HUES6 (cell line): ENCODE results near the gene IGSF23.
A peak's percentile ranks its signal among the peaks of the same experiment; 100 is the strongest.
"Not testable (repeated sequence)": the region's sequence is repeated elsewhere in the genome, so short reads cannot be mapped to it uniquely, and the experiment has no call there.

Experiments
- H3K27ac ChIP-seq: 2 replicates; pipeline ENCODE4 v1.7.0; 2013; ENCODE audit warnings: low read depth, mild to moderate bottlenecking, low read length, inconsistent platforms
- H3K27me3 ChIP-seq: 2 replicates; pipeline ENCODE4 v1.6.1; 2013; ENCODE audit warnings: low read length; ENCODE audit not compliant: control insufficient read depth, insufficient read depth
- H3K36me3 ChIP-seq: 2 replicates; pipeline ENCODE4 v1.6.1; 2013; ENCODE audit warnings: low read length; ENCODE audit not compliant: control insufficient read depth, insufficient read depth
- H3K4me1 ChIP-seq: 2 replicates; pipeline ENCODE4 v1.6.1; 2013; ENCODE audit warnings: low read length; ENCODE audit not compliant: control insufficient read depth, insufficient read depth
- H3K4me3 ChIP-seq: 2 replicates; pipeline ENCODE4 v1.5.1; 2013; ENCODE audit warnings: low read depth, low read length
- H3K9ac ChIP-seq: one replicate; pipeline ENCODE4 v1.6.1; 2013; ENCODE audit warnings: mild to moderate bottlenecking, low read length
- H3K9me3 ChIP-seq: 2 replicates; pipeline ENCODE4 v1.6.1; 2013; ENCODE audit warnings: low read depth, low read length; ENCODE audit not compliant: control insufficient read depth, insufficient read depth

The IGSF23 gene

GRCh38 chr19:44602081-44602480 is 11.3 kb upstream of the IGSF23 start:
- H3K4me3 ChIP-seq = no peak overlapping the region
- H3K9ac ChIP-seq = no peak overlapping the region
- H3K27me3 ChIP-seq = no peaks in the 10 kb centered on the region

GRCh38 chr19:44603201-44603945 is 10.0 kb upstream of the IGSF23 start:
- H3K9ac ChIP-seq = no peak overlapping the region
- no peak overlapping the region for H3K4me3 ChIP-seq
- H3K27me3 ChIP-seq = no peaks in the 10 kb centered on the region
- H3K36me3 ChIP-seq = no peaks in the 10 kb centered on the region
- H3K9me3 ChIP-seq = 0 out of 2 replicates have a peak, but pooled peaks cover under 1% of the 10 kb centered on the region
- H3K27ac ChIP-seq = no peak overlapping the region
- H3K4me1 ChIP-seq = peaks cover 27% of the 10 kb centered on the region

More at GRCh38 chr19:44602081-44602480, 11.3 kb upstream of the IGSF23 start:
- Histone ChIP-seq H3K4me1 (peaks cover 18% of the 10 kb centered on the region), H3K9me3 (0 out of 2 replicates have a peak, but pooled peaks cover 4% of the 10 kb centered on the region), H3K27ac (no peak overlapping the region), H3K36me3 (no peaks in the 10 kb centered on the region)

GRCh38 chr19:44604241-44604640 is 9.1 kb upstream of the IGSF23 start:
- H3K4me3 ChIP-seq = no peak overlapping the region
- H3K27me3 ChIP-seq = no peaks in the 10 kb centered on the region
- H3K36me3 ChIP-seq = no peaks in the 10 kb centered on the region
- no peak overlapping the region for H3K9ac ChIP-seq
- H3K9me3 ChIP-seq = no peaks in the 10 kb centered on the region
- peaks cover 28% of the 10 kb centered on the region for H3K4me1 ChIP-seq
- peak overlapping the region; percentile 35; the same call in 1 of the 2 replicates for H3K27ac ChIP-seq

- Histone ChIP-seq H3K9ac (no peak overlapping the region), H3K36me3 (no peaks in the 10 kb centered on the region), H3K4me3 (no peak overlapping the region), H3K9me3 (no peaks in the 10 kb centered on the region), H3K4me1 (peaks cover 28% of the 10 kb centered on the region), H3K27ac (no peak overlapping the region), H3K27me3 (no peaks in the 10 kb centered on the region)
These were observed 7.8 kb upstream of the IGSF23 start for GRCh38 chr19:44605547-44605946.

GRCh38 chr19:44607049-44607448 is 6.3 kb upstream of the IGSF23 start:
- Histone ChIP-seq H3K9ac (no peak overlapping the region), H3K4me3 (no peak overlapping the region), H3K27me3 (no peaks in the 10 kb centered on the region), H3K9me3 (no peaks in the 10 kb centered on the region), H3K27ac (no peak overlapping the region), H3K4me1 (peaks cover 30% of the 10 kb centered on the region), H3K36me3 (no peaks in the 10 kb centered on the region)

GRCh38 chr19:44607917-44608316 is 5.4 kb upstream of the IGSF23 start:
- Histone ChIP-seq H3K4me1 (peaks cover 26% of the 10 kb centered on the region), H3K36me3 (no peaks in the 10 kb centered on the region), H3K4me3 (no peak overlapping the region), H3K27ac (no peak overlapping the region), H3K27me3 (no peaks in the 10 kb centered on the region), H3K9me3 (no peaks in the 10 kb centered on the region), H3K9ac (no peak overlapping the region)

GRCh38 chr19:44608391-44608821 is 5.0 kb upstream of the IGSF23 start:
- H3K9ac ChIP-seq = no peak overlapping the region
- H3K36me3 ChIP-seq = no peaks in the 10 kb centered on the region
- peaks cover 23% of the 10 kb centered on the region for H3K4me1 ChIP-seq
- H3K4me3 ChIP-seq = no peak overlapping the region
- H3K27ac ChIP-seq = no peak overlapping the region
- H3K9me3 ChIP-seq = no peaks in the 10 kb centered on the region
- H3K27me3 ChIP-seq = no peaks in the 10 kb centered on the region

- Histone ChIP-seq H3K27me3 (no peaks in the 10 kb centered on the region), H3K9ac (no peak overlapping the region), H3K4me3 (no peak overlapping the region), H3K27ac (no peak overlapping the region), H3K9me3 (no peaks in the 10 kb centered on the region), H3K4me1 (peaks cover 15% of the 10 kb centered on the region), H3K36me3 (no peaks in the 10 kb centered on the region)
These were observed 4.1 kb upstream of the IGSF23 start for GRCh38 chr19:44609219-44609618.

GRCh38 chr19:44610497-44610896 is 2.9 kb upstream of the IGSF23 start:
- H3K9ac ChIP-seq, H3K9me3 ChIP-seq, H3K27ac ChIP-seq, H3K36me3 ChIP-seq, H3K27me3 ChIP-seq, H3K4me3 ChIP-seq: not testable (repeated sequence)
- peaks cover 14% of the 10 kb centered on the region for H3K4me1 ChIP-seq

GRCh38 chr19:44611812-44612295 is 1.5 kb upstream of the IGSF23 start:
- Histone ChIP-seq H3K4me1 (peaks cover 16% of the 10 kb centered on the region), H3K27me3 (no peaks in the 10 kb centered on the region), H3K9me3 (no peaks in the 10 kb centered on the region), H3K27ac (no peak overlapping the region), H3K9ac (no peak overlapping the region), H3K4me3 (no peak overlapping the region), H3K36me3 (no peaks in the 10 kb centered on the region)

GRCh38 chr19:44614313-44614712 is 950 bp downstream of the IGSF23 start:
- no peaks in the 10 kb centered on the region for H3K27me3 ChIP-seq
- H3K36me3 ChIP-seq = no peaks in the 10 kb centered on the region
- no peak overlapping the region for H3K4me3 ChIP-seq
- no peak overlapping the region for H3K27ac ChIP-seq
- H3K9me3 ChIP-seq = no peaks in the 10 kb centered on the region
- H3K4me1 ChIP-seq = peaks cover 6% of the 10 kb centered on the region
- no peak overlapping the region for H3K9ac ChIP-seq
